ENCODE data around the gene PDXK.
A peak's percentile ranks its signal among the peaks of the same experiment; 100 is the strongest.

PDXK gene

DNA sequence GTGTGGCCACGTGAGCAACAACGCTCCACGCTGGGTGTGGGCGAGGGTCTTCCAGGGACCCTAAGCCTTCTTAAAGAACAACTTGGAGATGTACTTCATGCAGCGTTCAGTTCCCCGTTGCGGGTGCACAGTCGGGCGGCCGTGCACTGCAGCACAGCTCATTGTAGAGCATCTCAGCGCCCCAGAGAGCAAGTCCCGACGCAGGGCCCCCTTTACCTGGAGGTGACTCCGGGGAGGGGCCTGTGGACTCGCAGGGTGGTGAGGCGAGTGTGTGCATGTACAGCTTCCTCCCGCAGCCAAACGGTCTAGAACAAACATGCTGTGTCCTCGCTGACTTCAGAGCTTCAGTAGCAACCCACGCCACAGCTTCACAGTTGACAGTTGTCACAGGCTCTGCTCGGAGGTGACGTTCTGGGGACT is 89.9 kb downstream of the PDXK start:
- DNase-seq: no peak

DNA sequence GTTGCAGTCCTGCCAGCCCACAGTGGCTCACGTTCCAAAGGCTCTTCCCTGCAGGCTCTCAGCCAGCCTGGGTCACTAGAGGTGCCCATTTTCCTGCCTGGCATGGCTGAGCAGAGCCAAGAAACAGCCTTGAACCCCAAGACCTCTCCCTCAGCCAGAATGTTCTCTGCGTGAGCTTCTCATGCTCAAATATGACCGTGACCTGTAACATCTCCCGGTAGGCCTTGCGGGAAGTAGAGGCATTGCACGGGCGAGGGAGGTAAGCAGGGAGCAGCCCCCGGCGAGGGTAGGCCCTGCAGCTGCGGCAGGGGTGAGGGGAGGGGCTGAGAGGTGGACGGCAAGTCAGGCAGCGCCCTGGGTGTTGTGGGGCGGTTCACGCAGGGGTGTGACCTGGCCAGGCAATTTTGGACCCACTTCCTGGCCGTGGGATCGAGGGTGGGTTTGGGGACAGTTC is 90.4 kb downstream of the PDXK start:
- DNase-seq: no peak

DNA sequence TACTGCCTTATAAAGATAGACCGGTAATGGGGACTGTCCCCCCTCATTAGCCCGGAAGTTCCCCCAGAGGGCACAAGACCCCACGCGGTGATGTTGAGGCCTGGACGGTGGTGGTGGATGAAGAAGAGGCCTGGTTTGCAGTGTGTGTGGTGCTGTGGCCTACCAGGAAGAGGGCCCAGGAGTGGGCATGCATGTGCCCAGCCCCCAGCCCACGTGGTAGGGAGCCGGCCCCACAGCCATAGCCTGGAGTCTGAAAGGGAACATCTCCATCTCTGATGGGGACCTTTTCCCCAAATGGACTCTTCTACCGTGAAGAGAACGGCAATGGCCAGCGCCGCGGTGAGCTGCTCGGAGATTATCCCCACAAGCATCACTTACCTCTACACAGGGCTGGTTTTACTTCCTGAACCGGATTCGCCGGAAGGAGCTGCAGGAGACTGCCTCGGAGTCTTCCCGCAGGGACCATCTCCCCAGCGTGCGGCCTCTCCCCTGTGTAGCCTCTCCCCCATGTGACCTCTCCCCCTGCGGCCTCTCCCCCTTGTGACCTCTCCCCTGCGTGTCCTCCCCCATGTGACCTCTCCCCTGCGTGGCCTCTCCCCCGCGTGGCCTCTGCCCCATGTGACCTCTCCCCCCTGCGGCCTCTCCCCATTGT is 91.0 kb downstream of the PDXK start:
- no peak for DNase-seq

DNA sequence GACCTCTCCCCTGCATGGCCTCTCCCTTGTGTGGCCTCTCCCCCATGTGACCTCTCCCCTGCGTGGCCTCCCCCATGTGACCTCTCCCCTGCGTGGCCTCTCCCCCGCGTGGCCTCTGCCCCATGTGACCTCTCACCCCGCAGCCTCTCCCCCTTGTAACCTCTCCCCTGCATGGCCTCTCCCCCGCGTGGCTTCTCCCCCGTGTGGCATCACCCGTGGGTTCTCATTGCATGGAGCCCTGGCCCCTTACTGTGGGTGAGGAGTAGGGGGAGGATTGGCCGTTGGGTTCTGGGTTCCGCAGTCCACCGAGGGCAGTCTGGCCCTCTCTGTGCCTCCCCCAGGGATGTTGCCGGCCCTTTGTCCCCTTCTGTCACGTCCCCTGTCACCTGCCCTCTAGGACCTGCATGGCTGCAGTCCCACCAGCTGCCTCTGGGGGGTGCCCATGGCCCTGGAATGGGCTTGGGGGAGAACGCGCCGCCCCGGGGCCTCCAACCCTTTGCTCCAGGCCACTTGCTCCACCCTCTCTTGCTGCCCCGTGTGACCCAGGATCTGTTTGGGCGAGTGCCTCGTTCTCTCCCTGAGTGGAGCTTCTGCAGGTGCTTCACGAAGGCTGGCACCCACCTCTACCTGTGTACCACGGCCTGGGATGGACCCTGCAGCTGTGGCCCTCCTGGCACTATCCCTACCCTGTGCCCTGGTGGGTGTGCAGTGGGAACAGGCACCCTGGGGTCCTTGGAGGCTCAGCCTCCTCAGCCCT is 91.8 kb downstream of the PDXK start:
- peak in 1 of 2 experiments; percentile 6 for DNase-seq

DNA sequence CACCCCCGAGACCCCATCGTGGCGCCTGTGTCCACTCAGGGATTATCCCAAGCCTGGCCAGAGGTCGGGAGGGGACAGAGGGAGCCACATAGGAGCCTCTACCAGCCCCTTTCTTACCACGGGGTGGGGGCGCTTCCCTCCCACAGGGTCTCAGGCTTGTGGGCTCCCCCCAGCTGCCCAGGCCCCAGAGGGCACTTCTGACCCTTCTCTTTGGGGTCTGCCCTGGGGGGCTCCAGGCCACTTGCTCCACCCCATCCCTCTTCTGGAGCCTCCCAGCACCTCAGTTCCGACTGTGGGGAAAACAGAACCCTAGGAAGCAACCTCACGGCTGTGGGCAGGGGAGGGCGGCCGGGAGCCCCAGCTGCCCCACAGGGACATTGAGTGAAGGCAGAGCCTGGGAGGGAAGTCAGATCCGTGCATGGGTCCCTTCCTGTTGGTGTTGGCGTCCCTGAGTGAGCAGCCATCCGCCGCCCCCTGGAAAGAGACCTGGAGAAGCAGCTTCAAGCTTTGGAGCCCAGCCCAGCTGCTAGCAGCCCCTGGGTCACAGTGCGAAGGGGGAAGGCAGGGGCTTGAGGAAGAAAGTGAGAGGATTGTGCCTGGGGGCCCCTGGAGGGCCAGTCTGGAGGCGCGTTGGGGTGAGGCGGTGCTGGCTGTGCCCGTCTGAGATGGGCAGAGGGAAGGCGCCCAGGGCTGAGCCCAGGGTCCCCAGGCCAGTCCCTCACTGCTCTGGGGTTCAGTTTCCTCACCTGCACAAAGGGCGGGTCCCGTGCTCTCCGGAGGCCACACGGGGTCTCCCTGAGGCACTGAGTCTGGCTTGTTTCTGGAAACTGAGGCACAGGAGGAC is 92.6 kb downstream of the PDXK start:
- DNase-seq: no peak

All from cerebellar nuclear complex (tissue), 1 donor.